HCT116 (cell line): ENCODE results near the gene RARB.

Source experiments
- CEBPB ChIP-seq: IDR thresholded peaks from 2 replicates; pipeline ENCODE4 v1.6.1; 2012; ENCODE audit warnings: low read depth
- CTCF ChIP-seq, 3 experiments: fragments of 200-600 bp in 1 of 3; sonication (generic) in 1 of 3; IDR thresholded peaks in 2 of 3; conservative IDR thresholded peaks in 1 of 3; 2 replicates each; pipeline ENCODE4 v1.5.1; 2012 to 2017; ENCODE audit warnings: low read depth in 2 of 3, low read length in 2 of 3, antibody characterized with exemption in 1 of 3, borderline replicate concordance in 1 of 3, control low read depth in 1 of 3, mild to moderate bottlenecking in 1 of 3, mixed read lengths in 1 of 3, mixed run types in 1 of 3, moderate library complexity in 1 of 3; ENCODE audit not compliant: insufficient read depth in 1 of 3
- EGR1 ChIP-seq: IDR thresholded peaks from 2 replicates; pipeline ENCODE4 v1.6.1; 2012; ENCODE audit warnings: low read depth
- EZH2 ChIP-seq: fragments of 200-600 bp; sonication (generic); IDR thresholded peaks from 2 replicates; pipeline ENCODE4 v1.6.1; 2017; ENCODE audit warnings: antibody characterized with exemption, mixed run types
- EZH2phosphoT487 ChIP-seq: fragments of 200-600 bp; IDR thresholded peaks from 2 replicates; pipeline ENCODE4 v1.6.1; 2018; ENCODE audit warnings: antibody characterized with exemption, borderline replicate concordance
- JUND ChIP-seq: IDR thresholded peaks from 2 replicates; pipeline ENCODE4 v1.6.1; 2012
- MAX ChIP-seq: IDR thresholded peaks from 2 replicates; pipeline ENCODE4 v1.6.1; 2012
- POLR2A ChIP-seq: IDR thresholded peaks from 2 replicates; pipeline ENCODE4 v1.7.0; 2011; ENCODE audit warnings: borderline replicate concordance; ENCODE audit not compliant: insufficient read depth, insufficient read length; ENCODE audit errors: extremely low read depth
- POLR2AphosphoS5 ChIP-seq: IDR thresholded peaks from 2 replicates; pipeline ENCODE4 v1.6.1; 2011; ENCODE audit warnings: mild to moderate bottlenecking, low read depth, low read length, moderate library complexity
- RAD21 ChIP-seq: IDR thresholded peaks from 2 replicates; pipeline ENCODE4 v1.6.1; 2012; ENCODE audit warnings: low read depth, mild to moderate bottlenecking
- SRF ChIP-seq: IDR thresholded peaks from 2 replicates; pipeline ENCODE4 v1.6.1; 2012; ENCODE audit warnings: low read depth
- ZFX ChIP-seq: fragments of 450-650 bp; IDR thresholded peaks from 2 replicates; pipeline ENCODE4 v1.6.1; 2017
- ZNF274 ChIP-seq: fragments of 200-500 bp; sonication (Bioruptor generic); IDR thresholded peaks from 2 replicates; pipeline ENCODE4 v1.6.1; 2014; ENCODE audit warnings: mild to moderate bottlenecking, low read depth, low read length, inconsistent platforms

GRCh38 chr3:25479727-25480010 lies 51.6 kb downstream of the RARB start:
- TF ChIP-seq EZH2 (no peak), CTCF (IDR thresholded peaks at IDR 0.05 in 2 of 3, conservative IDR thresholded peaks at IDR 0.05 in 1 of 3; ENCODE audit: borderline replicate concordance in 1 of 3, insufficient read depth in 1 of 3, low read depth in 2 of 3, low read length in 2 of 3) (no peak), POLR2A (no peak), ZFX (no peak), JUND (no peak), MAX (no peak), ZNF274 (no peak), POLR2AphosphoS5 (no peak), CEBPB (no peak), SRF (no peak), RAD21 (no peak), EGR1 (no peak), EZH2phosphoT487 (no peak)
